Fibroblast of lung (primary cell): ENCODE measurements around the gene TP53AIP1. TPM values are rescaled to one million over a fixed set of nuclear protein-coding genes. Genes with fewer than 3 reads are reported as not detected.
"Not testable (repeated sequence)": the region's sequence is repeated elsewhere in the genome, so short reads cannot be mapped to it uniquely, and the experiment has no call there.

Experiments used
- DNase-seq, 2 donors: peaks; one replicate each; pipeline versions ENCODE4 v3.0.0 to v3.0.0-alpha.2; 2010; ENCODE audit warnings: low read depth in 2 of 2
- H2AFZ ChIP-seq: 2 replicates; pipeline ENCODE4 v1.5.1; 2012; ENCODE audit warnings: low read length, control low read depth, inconsistent platforms
- H3K27ac ChIP-seq: 2 replicates; pipeline ENCODE4 v1.5.1; 2011; ENCODE audit warnings: low read length, control low read depth; ENCODE audit not compliant: insufficient read depth
- H3K27me3 ChIP-seq: 2 replicates; pipeline ENCODE4 v1.5.1; 2011; ENCODE audit warnings: mild to moderate bottlenecking, low read length; ENCODE audit not compliant: control insufficient read depth, insufficient read depth
- H3K36me3 ChIP-seq: 2 replicates; pipeline ENCODE4 v1.5.1; 2011; ENCODE audit warnings: low read length; ENCODE audit not compliant: control insufficient read depth, insufficient read depth
- H3K4me1 ChIP-seq: 2 replicates; pipeline ENCODE4 v1.5.1; 2011; ENCODE audit warnings: low read length; ENCODE audit not compliant: control insufficient read depth, insufficient read depth; ENCODE audit errors: extremely low read depth
- H3K4me2 ChIP-seq: 2 replicates; pipeline ENCODE4 v1.5.1; 2011; ENCODE audit warnings: low read length, control low read depth; ENCODE audit not compliant: insufficient read depth; ENCODE audit errors: extremely low read depth
- H3K4me3 ChIP-seq, 4 experiments: fragments of 200-600 bp in 1 of 4; sonication (generic) in 1 of 4; replicated peaks in 1 of 4; 2 replicates each; pipeline ENCODE4 v1.5.1; 2011 to 2016; ENCODE audit warnings: low read length in 4 of 4, low read depth in 3 of 4, mild to moderate bottlenecking in 3 of 4, control low read depth in 2 of 4, inconsistent platforms in 1 of 4, mixed read lengths in 1 of 4; ENCODE audit not compliant: insufficient read depth in 1 of 4; ENCODE audit errors: control extremely low read depth in 1 of 4
- H3K79me2 ChIP-seq: 2 replicates; pipeline ENCODE4 v1.5.1; 2012; ENCODE audit warnings: mild to moderate bottlenecking, low read length, inconsistent platforms; ENCODE audit not compliant: control insufficient read depth, insufficient read depth
- H3K9ac ChIP-seq: 2 replicates; pipeline ENCODE4 v1.5.1; 2011; ENCODE audit warnings: mild to moderate bottlenecking, low read length, control low read depth; ENCODE audit not compliant: insufficient read depth
- H3K9me3 ChIP-seq: 2 replicates; pipeline ENCODE4 v1.5.1; 2012; ENCODE audit warnings: low read depth, low read length; ENCODE audit not compliant: control insufficient read depth, insufficient read depth
- H4K20me1 ChIP-seq: 2 replicates; pipeline ENCODE4 v1.5.1; 2011; ENCODE audit warnings: low read length; ENCODE audit not compliant: control insufficient read depth, insufficient read depth; ENCODE audit errors: extremely low read depth
- CTCF ChIP-seq, 2 donors: IDR thresholded peaks in 1 of 2; conservative IDR thresholded peaks in 1 of 2; 1 replicate in 1 of 2; 2 replicates in 1 of 2; pipeline ENCODE4 v1.5.1; 2011 to 2012; ENCODE audit warnings: low read length in 2 of 2, control low read depth in 1 of 2, inconsistent platforms in 1 of 2, low read depth in 1 of 2, mild to moderate bottlenecking in 1 of 2
- EZH2 ChIP-seq: IDR thresholded peaks from 2 replicates; pipeline ENCODE4 v1.5.1; 2012; ENCODE audit warnings: low read length, control low read depth, mild to moderate bottlenecking; ENCODE audit errors: missing control alignments
- polyA plus RNA-seq, 2 donors: library from polyadenylated mRNA; depleted of rRNA in 1 of 2; stranded (reverse) in 1 of 2; unstranded in 1 of 2; fragments of >200 nt; gene quantifications; 2 replicates each; pipeline ENCODE4 v1.2.1, GENCODE V29; 2011 to 2012; ENCODE audit warnings: missing spikeins in 1 of 2
- total RNA-seq: library from RNA; depleted of rRNA; stranded (reverse); fragments of >200 nt; gene quantifications from 2 replicates; pipeline ENCODE4 v1.2.1, GENCODE V29; 2014

The TP53AIP1 gene
- total and polyA plus RNA-seq, 2 donors (not counting 1 experiment from before 2014, with no cell fraction given): not detected

DNA sequence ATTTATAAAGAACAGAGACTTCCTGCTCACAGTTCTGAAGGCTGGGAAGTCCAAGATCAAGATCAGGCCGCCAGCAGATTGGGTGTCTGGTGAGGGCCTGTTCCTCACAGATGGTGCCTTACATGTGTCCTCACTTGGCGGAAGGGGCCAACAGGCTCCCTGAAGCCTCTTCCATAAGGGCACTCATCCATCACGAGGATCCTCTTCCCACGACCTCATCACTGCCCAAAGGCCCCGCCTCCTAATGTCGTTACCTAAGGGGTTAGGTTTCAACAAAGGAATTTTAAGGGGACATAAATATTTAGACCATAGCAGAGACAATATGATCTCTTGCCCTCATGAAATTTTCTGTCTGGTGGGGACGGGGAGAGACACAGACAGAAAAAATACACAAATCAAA, 18.6 kb downstream of the TP53AIP1 start:
- no peak overlapping the region for H2AFZ ChIP-seq
- H3K36me3 ChIP-seq: no peaks in the 10 kb centered on the region
- H3K9me3 ChIP-seq: no peaks in the 10 kb centered on the region
- TF ChIP-seq EZH2 (no peak), CTCF (conservative IDR thresholded peaks at IDR 0.05 in 1 of 2, IDR thresholded peaks at IDR 0.05 in 1 of 2; ENCODE audit: low read depth in 1 of 2, low read length in 2 of 2) (no peak)
- DNase-seq: no peak
- no peaks in the 10 kb centered on the region for H3K4me1 ChIP-seq
- H3K9ac ChIP-seq: no peak overlapping the region
- no peak overlapping the region for H3K27ac ChIP-seq
- no peaks in the 10 kb centered on the region for H3K27me3 ChIP-seq
- no peak overlapping the region for H3K4me2 ChIP-seq
- no peaks in the 10 kb centered on the region for H3K79me2 ChIP-seq
- H3K4me3 ChIP-seq: no peak overlapping the region
- H4K20me1 ChIP-seq: no peaks in the 10 kb centered on the region

DNA sequence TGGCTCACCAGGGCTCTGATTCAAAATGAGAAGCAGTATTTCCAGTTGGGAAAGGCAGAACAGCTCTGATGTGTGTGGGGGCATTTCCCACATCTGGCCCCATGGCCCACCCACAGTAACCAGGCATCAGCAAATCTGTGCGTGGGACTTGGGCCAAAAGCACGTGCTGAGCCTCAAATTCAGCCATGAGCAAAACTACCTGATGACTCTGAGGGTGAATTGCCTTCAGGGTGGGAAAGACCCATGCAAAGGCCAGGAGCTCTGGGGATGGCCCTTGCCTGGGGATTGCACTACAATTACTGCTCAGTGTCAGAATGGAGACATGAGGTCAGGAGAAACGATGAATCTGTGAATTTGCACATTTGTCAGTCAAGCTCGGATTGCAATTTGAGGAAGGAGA, 20.9 kb downstream of the TP53AIP1 start:
- H2AFZ ChIP-seq: no peak overlapping the region
- DNase-seq: no peak
- TF ChIP-seq CTCF (conservative IDR thresholded peaks at IDR 0.05 in 1 of 2, IDR thresholded peaks at IDR 0.05 in 1 of 2; ENCODE audit: low read depth in 1 of 2, low read length in 2 of 2) (no peak), EZH2 (no peak)
- H3K79me2 ChIP-seq: no peaks in the 10 kb centered on the region
- H3K4me2 ChIP-seq: no peak overlapping the region
- no peaks in the 10 kb centered on the region for H4K20me1 ChIP-seq
- H3K9ac ChIP-seq: no peak overlapping the region
- no peaks in the 10 kb centered on the region for H3K36me3 ChIP-seq
- no peaks in the 10 kb centered on the region for H3K4me1 ChIP-seq
- no peak overlapping the region for H3K4me3 ChIP-seq
- H3K27ac ChIP-seq: no peak overlapping the region
- no peaks in the 10 kb centered on the region for H3K27me3 ChIP-seq
- no peaks in the 10 kb centered on the region for H3K9me3 ChIP-seq

- no peaks in the 10 kb centered on the region for H3K79me2 ChIP-seq
Observed at GRCh38 chr11:128920666-128921065, 22.0 kb downstream of the TP53AIP1 start.

GRCh38 chr11:128919635-128920034, 23.0 kb downstream of the TP53AIP1 start:
- not testable (repeated sequence) for H2AFZ ChIP-seq, H3K9me3 ChIP-seq, DNase-seq, H3K4me1 ChIP-seq, H3K4me3 ChIP-seq, H3K36me3 ChIP-seq, H3K4me2 ChIP-seq, H3K9ac ChIP-seq, H3K27me3 ChIP-seq, H4K20me1 ChIP-seq, H3K79me2 ChIP-seq, H3K27ac ChIP-seq

More at GRCh38 chr11:128920666-128921065, 22.0 kb downstream of the TP53AIP1 start:
- no peaks in the 10 kb centered on the region for H3K4me1 ChIP-seq
- no peaks in the 10 kb centered on the region for H4K20me1 ChIP-seq
- no peaks in the 10 kb centered on the region for H3K9me3 ChIP-seq
- no peak overlapping the region for H2AFZ ChIP-seq
- no peak for DNase-seq
- no peak overlapping the region for H3K4me3 ChIP-seq
- H3K9ac ChIP-seq: no peak overlapping the region
- H3K27me3 ChIP-seq: no peaks in the 10 kb centered on the region
- no peak for TF ChIP-seq CTCF (conservative IDR thresholded peaks at IDR 0.05 in 1 of 2, IDR thresholded peaks at IDR 0.05 in 1 of 2; ENCODE audit: low read depth in 1 of 2, low read length in 2 of 2)
- TF ChIP-seq EZH2: no peak
- H3K27ac ChIP-seq: no peak overlapping the region
- no peaks in the 10 kb centered on the region for H3K36me3 ChIP-seq
- H3K4me2 ChIP-seq: no peak overlapping the region
